Fibroblast of skin of left biceps (primary cell): Measurements from ENCODE around the gene THTPA.

Source experiments
- DNase-seq, 2 experiments: peaks; one replicate each; pipeline ENCODE4 v3.0.0-alpha.2; 2013; ENCODE audit warnings: low read depth in 2 of 2

The THTPA gene

GRCh38 chr14:23567186-23568020, 11.3 kb downstream of the THTPA start, which contains the start of gene AP1G2:
TSS of gene AP1G2 (minus strand) at chr14:23567791. CDS start at chr14:23567314, 477 bp downstream.
- peak; percentile 25 to 26 for DNase-seq

- DNase-seq = no peak
These were observed 12.0 kb downstream of the THTPA start for GRCh38 chr14:23568021-23568599.

GRCh38 chr14:23568600-23569331, 12.7 kb downstream of the THTPA start:
- no peak for DNase-seq

- no peak for DNase-seq
These were observed 13.5 kb downstream of the THTPA start for GRCh38 chr14:23569443-23570151.

GRCh38 chr14:23570806-23571483, 14.9 kb downstream of the THTPA start:
- DNase-seq = no peak

- DNase-seq = no peak
These were observed 15.8 kb downstream of the THTPA start for GRCh38 chr14:23571701-23572523.

- no peak for DNase-seq
These were observed 16.4 kb downstream of the THTPA start for GRCh38 chr14:23572524-23572828.

GRCh38 chr14:23572836-23573235, 16.8 kb downstream of the THTPA start:
- DNase-seq = no peak

GRCh38 chr14:23573384-23574015, 17.4 kb downstream of the THTPA start:
- DNase-seq = no peak

- no peak for DNase-seq
These were observed 21.1 kb downstream of the THTPA start for GRCh38 chr14:23577004-23577681.

GRCh38 chr14:23577710-23578392, 21.8 kb downstream of the THTPA start:
- no peak for DNase-seq

- no peak for DNase-seq
These were observed 22.7 kb downstream of the THTPA start, which contains the start of gene JPH4 for GRCh38 chr14:23578560-23579310. TSS of gene JPH4 (minus strand) at chr14:23578790. CDS start at chr14:23577453, 1,337 bp downstream.

- DNase-seq = no peak
These were observed 23.2 kb downstream of the THTPA start for GRCh38 chr14:23579311-23579630.

- DNase-seq = no peak
These were observed 23.7 kb downstream of the THTPA start for GRCh38 chr14:23579739-23580138.

- no peak for DNase-seq
These were observed 24.3 kb downstream of the THTPA start for GRCh38 chr14:23580152-23580926.

- no peak for DNase-seq
These were observed 24.8 kb downstream of the THTPA start for GRCh38 chr14:23580948-23581281.

GRCh38 chr14:23582906-23583760, 27.1 kb downstream of the THTPA start:
- DNase-seq = no peak
